Natural killer cell treated with Interleukin-12 subunit alpha and Interleukin-12 subunit beta and Interleukin-15 and Interleukin-18, amount 100 ng/mL, for 72 hours (primary cell): Measurements from ENCODE around the gene ARSG. TPM values are rescaled to one million over a fixed set of nuclear protein-coding genes. Genes with fewer than 3 reads are reported as not detected.
A peak's percentile ranks its signal among the peaks of the same experiment; 100 is the strongest.
"Not testable (repeated sequence)": the region's sequence is repeated elsewhere in the genome, so short reads cannot be mapped to it uniquely, and the experiment has no call there.

Experiments used
- ATAC-seq, 2 donors: fragments of 150-1000 bp; cut with Tn5 transposase in 1 of 2; sonication (Bioruptor Pico), chemical (Tn5 transposase) in 1 of 2; 2 replicates each; pipeline ENCODE4 v1.10.0; 2021
- DNase-seq: peaks from one replicate; pipeline ENCODE4 v3.0.0; 2022; ENCODE audit warnings: low spot score
- H3K27ac Mint-ChIP-seq, 2 donors: 1 replicate in 1 of 2; 2 replicates in 1 of 2; pipeline ENCODE4 v1.8.0; 2022; ENCODE audit warnings: mixed read lengths in 2 of 2, mild to moderate bottlenecking in 1 of 2, moderate library complexity in 1 of 2
- H3K27me3 Mint-ChIP-seq, 2 donors: 1 replicate in 1 of 2; 2 replicates in 1 of 2; pipeline ENCODE4 v1.8.0; 2022; ENCODE audit warnings: mixed read lengths in 2 of 2
- H3K36me3 Mint-ChIP-seq: one replicate; pipeline ENCODE4 v1.8.0; 2022; ENCODE audit warnings: mixed read lengths
- H3K4me1 Mint-ChIP-seq, 2 donors: 1 replicate in 1 of 2; 2 replicates in 1 of 2; pipeline ENCODE4 v1.8.0; 2022; ENCODE audit warnings: low read depth in 2 of 2, mixed read lengths in 2 of 2, mild to moderate bottlenecking in 1 of 2
- H3K4me3 Mint-ChIP-seq: one replicate; pipeline ENCODE4 v1.8.0; 2022; ENCODE audit warnings: mixed read lengths
- H3K9me3 Mint-ChIP-seq: 2 replicates; pipeline ENCODE4 v1.8.0; 2022; ENCODE audit warnings: mixed read lengths
- total RNA-seq, 2 donors: library from RNA; stranded (reverse); gene quantifications; one replicate each; pipeline ENCODE4 v1.2.3, GENCODE V29; 2022

ARSG gene
- total RNA-seq, 2 donors from 2014 or later, result 2.4 to 4.7 TPM

GRCh38 chr17:68302066-68302564 lies 10.8 kb downstream of the ARSG start:
- Mint-ChIP-seq H3K4me1 (peaks cover 14% of the 10 kb centered on the region in 2 donors), H3K4me3 (no peak overlapping the region), H3K27me3 (no peaks in the 10 kb centered on the region), H3K27ac (no peak overlapping the region), H3K36me3 (no peaks in the 10 kb centered on the region), H3K9me3 (no peaks in the 10 kb centered on the region)
- ATAC-seq (no peak), DNase-seq (no peak)

DNA sequence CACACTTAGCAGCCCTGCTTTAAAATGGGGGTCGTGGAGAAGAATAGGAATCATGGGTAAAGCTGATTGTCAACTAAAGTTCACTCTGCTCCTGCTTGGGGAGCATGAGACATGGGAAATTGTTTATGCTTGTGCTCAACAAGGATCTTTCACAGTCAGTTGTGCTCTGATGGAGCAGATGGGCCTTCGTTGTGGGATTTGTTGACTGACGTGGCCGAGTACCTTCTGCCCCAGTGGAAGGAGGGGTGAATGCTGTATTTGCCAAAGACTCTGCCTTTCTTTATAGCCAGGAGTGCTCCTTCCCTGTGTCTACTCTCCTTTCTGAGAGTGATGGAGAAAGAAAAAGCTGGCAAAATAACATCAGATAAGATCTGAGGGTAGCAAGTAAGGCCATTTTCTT lies 11.4 kb downstream of the ARSG start:
- no peaks in the 10 kb centered on the region for H3K36me3 Mint-ChIP-seq
- ATAC-seq (no peak), DNase-seq (no peak)
- H3K4me1 Mint-ChIP-seq, result peaks cover 11 to 15% of the 10 kb centered on the region in 2 donors
- no peak overlapping the region for H3K4me3 Mint-ChIP-seq
- H3K27me3 Mint-ChIP-seq, result no peaks in the 10 kb centered on the region
- no peaks in the 10 kb centered on the region for H3K9me3 Mint-ChIP-seq
- H3K27ac Mint-ChIP-seq, result no peak overlapping the region

GRCh38 chr17:68304706-68305105 lies 13.4 kb downstream of the ARSG start:
- no peaks in the 10 kb centered on the region for H3K27me3 Mint-ChIP-seq
- H3K27ac Mint-ChIP-seq, result no peak overlapping the region
- H3K36me3 Mint-ChIP-seq, result no peaks in the 10 kb centered on the region
- no peaks in the 10 kb centered on the region for H3K9me3 Mint-ChIP-seq
- ATAC-seq (no peak), DNase-seq (no peak)
- H3K4me3 Mint-ChIP-seq, result no peak overlapping the region
- peaks cover 11 to 13% of the 10 kb centered on the region in 2 donors for H3K4me1 Mint-ChIP-seq

DNA sequence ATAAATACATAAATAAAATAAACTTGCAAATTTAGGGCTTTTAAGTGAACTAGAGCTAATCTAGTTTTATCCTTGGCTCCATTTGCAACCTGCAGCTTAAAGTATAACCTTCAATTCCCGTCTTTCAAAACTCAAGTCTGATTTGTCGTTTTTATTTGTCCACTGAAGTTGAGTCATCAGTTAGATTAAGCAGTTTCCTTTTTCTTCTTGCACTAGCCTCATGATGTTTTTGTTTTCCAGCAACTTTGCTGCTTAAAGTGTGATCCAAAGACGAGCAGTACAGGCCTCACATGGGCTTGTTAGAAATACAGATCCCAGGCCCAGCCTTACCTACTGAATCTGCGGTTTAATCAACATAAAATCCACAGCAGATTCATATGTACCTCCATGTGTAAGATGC lies 13.8 kb downstream of the ARSG start:
- Mint-ChIP-seq H3K4me3 (no peak overlapping the region), H3K27ac (no peak overlapping the region), H3K4me1 (peaks cover 13 to 14% of the 10 kb centered on the region in 2 donors), H3K36me3 (no peaks in the 10 kb centered on the region), H3K27me3 (no peaks in the 10 kb centered on the region), H3K9me3 (no peaks in the 10 kb centered on the region)
- DNase-seq (no peak), ATAC-seq (no peak)

- H3K4me3 Mint-ChIP-seq, result no peak overlapping the region
- no peaks in the 10 kb centered on the region for H3K36me3 Mint-ChIP-seq
- no peaks in the 10 kb centered on the region for H3K9me3 Mint-ChIP-seq
- peak overlapping the region in 1 of 2 donors; percentile 37 for H3K27ac Mint-ChIP-seq
- DNase-seq (no peak), ATAC-seq (no peak)
- H3K4me1 Mint-ChIP-seq, result peaks cover 25% of the 10 kb centered on the region in 2 donors
- H3K27me3 Mint-ChIP-seq, result no peaks in the 10 kb centered on the region
Measured at GRCh38 chr17:68306819-68307218, 15.5 kb downstream of the ARSG start.

- DNase-seq (no peak), ATAC-seq (no peak)
- no peaks in the 10 kb centered on the region for H3K36me3 Mint-ChIP-seq
- no peaks in the 10 kb centered on the region for H3K27me3 Mint-ChIP-seq
- H3K27ac Mint-ChIP-seq, result peak overlapping the region in 1 of 2 donors; percentile 37
- peaks cover 28 to 29% of the 10 kb centered on the region in 2 donors for H3K4me1 Mint-ChIP-seq
- H3K9me3 Mint-ChIP-seq, result no peaks in the 10 kb centered on the region
- H3K4me3 Mint-ChIP-seq, result no peak overlapping the region
Measured at GRCh38 chr17:68307443-68307842, 16.1 kb downstream of the ARSG start.

DNA sequence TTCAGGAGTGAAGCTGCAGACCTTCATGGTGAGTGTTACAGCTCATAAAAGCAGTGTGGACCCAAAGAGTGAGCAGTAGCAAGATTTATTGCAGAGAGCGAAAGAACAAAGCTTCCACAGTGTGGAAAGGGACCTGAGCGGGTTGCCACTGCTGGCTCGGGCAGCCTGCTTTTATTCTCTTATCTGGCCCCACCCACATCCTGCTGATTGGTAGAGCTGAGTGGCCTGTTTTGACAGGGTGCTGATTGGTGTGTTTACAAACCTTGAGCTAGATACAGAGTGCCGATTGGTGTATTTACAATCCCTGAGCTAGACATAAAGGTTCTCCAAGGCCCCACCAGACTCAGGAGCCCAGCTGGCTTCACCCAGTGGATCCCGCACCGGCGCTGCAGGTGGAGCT lies 17.2 kb downstream of the ARSG start:
- not testable (repeated sequence) for ATAC-seq, H3K36me3 Mint-ChIP-seq, DNase-seq, H3K27me3 Mint-ChIP-seq, H3K9me3 Mint-ChIP-seq, H3K4me3 Mint-ChIP-seq
- Mint-ChIP-seq H3K27ac (peak overlapping the region in 1 of 2 donors; percentile 60), H3K4me1 (peaks cover 33 to 38% of the 10 kb centered on the region in 2 donors)

GRCh38 chr17:68309066-68309670 lies 17.9 kb downstream of the ARSG start:
- H3K27ac Mint-ChIP-seq, H3K4me3 Mint-ChIP-seq, ATAC-seq, H3K36me3 Mint-ChIP-seq, DNase-seq, H3K9me3 Mint-ChIP-seq, H3K27me3 Mint-ChIP-seq: not testable (repeated sequence)
- peaks cover 36 to 44% of the 10 kb centered on the region in 2 donors for H3K4me1 Mint-ChIP-seq

GRCh38 chr17:68310152-68310551 lies 18.9 kb downstream of the ARSG start:
- H3K27me3 Mint-ChIP-seq, result no peaks in the 10 kb centered on the region
- H3K4me3 Mint-ChIP-seq, result no peak overlapping the region
- no peaks in the 10 kb centered on the region for H3K9me3 Mint-ChIP-seq
- ATAC-seq (peak in 1 of 2 donors; percentile 51), DNase-seq (no peak)
- H3K27ac Mint-ChIP-seq, result no peak overlapping the region
- H3K4me1 Mint-ChIP-seq, result peaks cover 42 to 50% of the 10 kb centered on the region in 2 donors
- H3K36me3 Mint-ChIP-seq, result no peaks in the 10 kb centered on the region

- Mint-ChIP-seq H3K36me3 (peaks cover 4% of the 10 kb centered on the region), H3K4me3 (peak overlapping the region; percentile 54), H3K9me3 (peaks cover 4% of the 10 kb centered on the region), H3K27me3 (no peaks in the 10 kb centered on the region), H3K27ac (peak overlapping the region; percentile 15 to 56), H3K4me1 (peaks cover 69 to 78% of the 10 kb centered on the region in 2 donors)
- peak in 1 of 2 donors; percentile 41 for ATAC-seq
- DNase-seq, result no peak
Measured at GRCh38 chr17:68314916-68315535, 23.7 kb downstream of the ARSG start.

DNA sequence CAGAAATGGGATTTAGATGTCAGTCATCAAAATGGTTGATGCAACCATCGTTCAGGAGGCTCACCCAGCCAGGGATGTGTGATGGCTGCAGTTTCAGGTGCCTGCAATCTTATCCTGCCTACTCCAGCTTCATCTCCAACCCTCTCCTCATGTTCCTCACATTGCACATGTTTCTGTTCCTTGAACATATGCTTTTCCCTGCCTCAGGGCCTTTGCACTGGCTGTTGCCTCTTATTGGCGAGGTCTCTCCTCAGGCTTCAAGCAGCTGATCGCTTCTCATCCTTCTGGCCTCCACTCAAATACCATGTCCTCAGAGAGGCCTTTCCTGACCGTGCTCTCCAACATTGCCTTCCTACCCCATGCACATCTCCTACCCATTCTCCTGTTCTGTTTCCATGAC lies 24.6 kb downstream of the ARSG start:
- peaks cover 68 to 78% of the 10 kb centered on the region in 2 donors for H3K4me1 Mint-ChIP-seq
- no peak for ATAC-seq

DNA sequence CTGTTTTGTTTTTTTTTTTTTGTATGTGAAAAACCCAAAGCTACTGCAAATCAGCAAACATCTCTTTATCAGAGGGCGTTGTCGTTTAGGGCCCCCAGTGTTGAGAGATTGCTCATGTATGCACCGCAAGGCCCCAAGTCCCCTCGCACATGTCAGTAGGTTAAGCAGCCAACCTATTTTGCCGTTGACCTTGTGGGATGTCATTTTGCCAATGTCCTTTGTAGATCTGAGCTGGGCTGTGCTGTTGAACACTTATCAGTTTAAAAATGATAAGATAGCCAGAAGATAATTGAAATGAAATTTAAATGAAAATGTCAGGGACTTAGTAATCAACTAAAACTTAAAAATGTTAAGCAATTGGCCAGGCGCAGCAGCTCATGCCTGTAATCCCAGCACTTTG lies 26.2 kb downstream of the ARSG start:
- Mint-ChIP-seq H3K36me3 (peaks cover 4% of the 10 kb centered on the region), H3K9me3 (peaks cover 4% of the 10 kb centered on the region), H3K4me1 (peaks cover 55 to 65% of the 10 kb centered on the region in 2 donors), H3K27me3 (no peaks in the 10 kb centered on the region), H3K4me3 (no peak overlapping the region), H3K27ac (no peak overlapping the region)
- no peak for ATAC-seq
- no peak for DNase-seq

More for the DNA sequence above, 24.6 kb downstream of the ARSG start:
- no peak for DNase-seq
- Mint-ChIP-seq H3K36me3 (peaks cover 4% of the 10 kb centered on the region), H3K27me3 (no peaks in the 10 kb centered on the region), H3K27ac (peak overlapping the region in 1 of 2 donors; percentile 1), H3K9me3 (peaks cover 4% of the 10 kb centered on the region), H3K4me3 (peak overlapping the region; percentile 21)

DNA sequence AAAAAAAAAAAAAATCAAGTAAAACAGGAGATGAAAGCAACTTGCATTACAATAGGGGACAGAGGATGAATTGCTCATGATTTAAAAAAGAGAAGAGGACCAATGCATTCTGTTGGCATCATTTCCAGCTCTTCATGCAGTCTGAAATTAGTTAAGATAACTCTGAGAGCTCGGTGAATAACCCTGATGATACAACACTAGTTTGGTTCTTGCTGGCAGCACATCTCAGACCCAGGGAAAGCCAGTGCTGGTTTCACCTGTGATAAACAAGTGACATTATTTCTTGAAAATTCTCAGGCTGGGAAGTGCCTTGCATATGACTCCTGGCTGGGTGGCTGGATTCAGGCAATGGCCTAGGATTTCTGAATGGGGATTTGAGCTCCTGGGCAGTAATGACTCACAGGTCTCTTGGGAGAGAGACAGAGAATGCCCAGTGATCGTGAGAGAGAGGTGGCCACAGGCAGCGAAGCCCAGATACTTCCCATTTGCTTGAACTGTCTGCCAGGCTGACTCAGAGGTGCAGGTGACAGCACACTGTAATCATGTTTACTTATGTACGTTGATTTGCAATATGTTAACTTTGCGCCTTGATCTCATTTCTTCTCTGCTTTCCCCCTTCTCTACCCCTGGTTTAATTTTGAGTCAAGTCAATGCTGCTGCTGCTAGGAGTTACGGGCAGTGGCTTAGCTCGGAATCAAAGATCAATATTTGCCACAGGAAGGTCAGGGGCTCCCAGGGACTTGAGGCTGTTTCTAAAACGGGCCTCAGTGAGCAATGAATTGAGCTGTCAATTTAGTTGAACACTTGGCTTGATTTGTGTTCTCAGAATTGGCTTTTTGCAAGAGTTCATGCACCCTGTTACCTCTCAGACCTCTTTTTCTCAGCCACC lies 27.1 kb downstream of the ARSG start:
- ATAC-seq (no peak), DNase-seq (no peak)
- H3K27me3 Mint-ChIP-seq, result no peaks in the 10 kb centered on the region
- H3K9me3 Mint-ChIP-seq, result peaks cover 4% of the 10 kb centered on the region
- peaks cover 4% of the 10 kb centered on the region for H3K36me3 Mint-ChIP-seq
- H3K27ac Mint-ChIP-seq, result no peak overlapping the region
- H3K4me3 Mint-ChIP-seq, result no peak overlapping the region
- peaks cover 49 to 58% of the 10 kb centered on the region in 2 donors for H3K4me1 Mint-ChIP-seq
